SK-N-SH treated with all-trans-retinoic acid at 6 μM for 48 hours (cell line): ENCODE measurements around the gene OR11A1.

Experiments used
- ATAC-seq: fragments of 200-7000 bp; cut with Tn5 transposase; 3 replicates; pipeline ENCODE4 v1.9.1; 2020; ENCODE audit warnings: mild to moderate bottlenecking, moderate library complexity
- ARNTL ChIP-seq: fragments of 450-650 bp; formaldehyde crosslinking; IDR thresholded peaks from 2 replicates; pipeline ENCODE4 v1.5.0; 2020; ENCODE audit warnings: low read depth, mild to moderate bottlenecking, moderate library complexity, borderline replicate concordance
- BACH2 ChIP-seq: fragments of 250-450 bp; sonication (Bioruptor Pico); IDR thresholded peaks from 2 replicates; pipeline ENCODE4 v1.9.0; 2021; ENCODE audit warnings: mild to moderate bottlenecking, borderline replicate concordance
- CSDC2 ChIP-seq: fragments of 250-450 bp; sonication (Bioruptor Pico); IDR thresholded peaks from 2 replicates; pipeline ENCODE4 v1.5.0; 2020; ENCODE audit warnings: mild to moderate bottlenecking, moderate library complexity
- ESRRG ChIP-seq: fragments of 250-450 bp; sonication (Bioruptor Pico); IDR thresholded peaks from 2 replicates; pipeline ENCODE4 v1.6.1; 2021; ENCODE audit warnings: mild to moderate bottlenecking
- GLIS3 ChIP-seq: fragments of 250-450 bp; sonication (Bioruptor Pico); IDR thresholded peaks from 2 replicates; pipeline ENCODE4 v1.5.0; 2020; ENCODE audit warnings: mild to moderate bottlenecking, moderate library complexity
- ISL1 ChIP-seq: fragments of 250-450 bp; sonication (Bioruptor Pico); IDR thresholded peaks from 2 replicates; pipeline ENCODE4 v2.1.2; 2022; ENCODE audit warnings: mild to moderate bottlenecking, moderate library complexity
- OSR1 ChIP-seq: fragments of 250-450 bp; sonication (Bioruptor Pico); IDR thresholded peaks from 2 replicates; pipeline ENCODE4 v1.8.0; 2022; ENCODE audit warnings: moderate library complexity, mild to moderate bottlenecking, inconsistent platforms
- RARB ChIP-seq: fragments of 250-450 bp; sonication (Bioruptor Pico); IDR thresholded peaks from 2 replicates; pipeline ENCODE4 v1.8.0; 2021; ENCODE audit warnings: mild to moderate bottlenecking, moderate library complexity
- SNAI2 ChIP-seq: fragments of 250-450 bp; sonication (Bioruptor Pico); IDR thresholded peaks from 2 replicates; pipeline ENCODE4 v1.5.0; 2020; ENCODE audit warnings: mild to moderate bottlenecking, moderate library complexity
- TOX ChIP-seq: fragments of 250-450 bp; sonication (Bioruptor Pico); IDR thresholded peaks from 2 replicates; pipeline ENCODE4 v1.8.0; 2021; ENCODE audit warnings: mild to moderate bottlenecking, moderate library complexity, borderline replicate concordance
- ZC3H10 ChIP-seq: fragments of 250-450 bp; sonication (Bioruptor Pico); IDR thresholded peaks from 2 replicates; pipeline ENCODE4 v1.5.1; 2021; ENCODE audit warnings: mild to moderate bottlenecking, moderate library complexity
- ZFP3 ChIP-seq: fragments of 250-450 bp; sonication (Bioruptor Pico); IDR thresholded peaks from 2 replicates; pipeline ENCODE4 v1.5.0; 2020; ENCODE audit warnings: mild to moderate bottlenecking, moderate library complexity
- ZFP30 ChIP-seq: fragments of 450-650 bp; formaldehyde crosslinking; IDR thresholded peaks from 2 replicates; pipeline ENCODE4 v1.5.0; 2022; ENCODE audit warnings: mild to moderate bottlenecking, moderate library complexity
- ZNF565 ChIP-seq: fragments of 450-650 bp; formaldehyde crosslinking; conservative IDR thresholded peaks from 2 replicates; pipeline ENCODE4 v1.5.0; 2020; ENCODE audit warnings: low read depth, mild to moderate bottlenecking, moderate library complexity
- ZNF70 ChIP-seq: fragments of 450-650 bp; formaldehyde crosslinking; IDR thresholded peaks from 2 replicates; pipeline ENCODE4 v1.5.0; 2020; ENCODE audit warnings: mild to moderate bottlenecking, moderate library complexity
- ZNF8 ChIP-seq: fragments of 450-650 bp; formaldehyde crosslinking; IDR thresholded peaks from 2 replicates; pipeline ENCODE4 v1.5.0; 2020; ENCODE audit warnings: mild to moderate bottlenecking, moderate library complexity
- TF ChIP-seq, protein P1 (sequence below): fragments of 250-450 bp; sonication (Bioruptor Pico); IDR thresholded peaks from 2 replicates; pipeline ENCODE4 v1.8.0; 2020; ENCODE audit warnings: mild to moderate bottlenecking, moderate library complexity, borderline replicate concordance
- TF ChIP-seq, protein P2 (sequence below): fragments of 250-450 bp; sonication (Bioruptor Pico); IDR thresholded peaks from 2 replicates; pipeline ENCODE4 v1.5.1; 2020; ENCODE audit warnings: low read depth, mild to moderate bottlenecking, moderate library complexity
- TF ChIP-seq, protein P3 (sequence below): fragments of 250-450 bp; sonication (Bioruptor Pico); IDR thresholded peaks from 2 replicates; pipeline ENCODE4 v1.5.1; 2021; ENCODE audit warnings: mild to moderate bottlenecking, moderate library complexity
- TF ChIP-seq, protein P4 (sequence below): fragments of 250-450 bp; sonication (Bioruptor Pico); IDR thresholded peaks from 2 replicates; pipeline ENCODE4 v1.8.0; 2021; ENCODE audit warnings: low read depth, mild to moderate bottlenecking, moderate library complexity, borderline replicate concordance

The OR11A1 gene

DNA sequence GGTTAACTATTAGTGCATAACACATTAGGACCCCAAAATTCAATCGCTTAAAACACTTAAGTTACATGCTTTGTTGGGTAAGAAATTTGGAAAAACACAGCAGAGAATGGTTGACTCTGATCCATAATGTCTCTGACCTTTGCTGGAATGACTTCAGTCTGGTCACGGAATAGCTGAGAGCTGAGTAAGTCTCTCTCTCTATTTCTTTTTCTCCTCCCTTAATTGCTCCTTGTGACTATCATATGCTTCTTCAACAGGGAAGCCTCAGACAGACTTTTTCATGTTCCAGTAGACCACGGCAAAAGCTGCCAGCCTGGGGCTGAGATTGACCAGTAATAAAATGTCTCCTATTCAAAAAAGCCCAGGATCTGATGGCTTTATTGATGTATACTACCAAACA lies 37.4 kb downstream of the OR11A1 start:
- TF ChIP-seq ZNF70 (CRISPR knock-in tag) (no peak), ZNF565 (CRISPR knock-in tag) (no peak), CSDC2 (no peak), ARNTL (CRISPR knock-in tag) (no peak), GLIS3 (CRISPR knock-in tag) (no peak)
- TF ChIP-seq, protein P1, sequence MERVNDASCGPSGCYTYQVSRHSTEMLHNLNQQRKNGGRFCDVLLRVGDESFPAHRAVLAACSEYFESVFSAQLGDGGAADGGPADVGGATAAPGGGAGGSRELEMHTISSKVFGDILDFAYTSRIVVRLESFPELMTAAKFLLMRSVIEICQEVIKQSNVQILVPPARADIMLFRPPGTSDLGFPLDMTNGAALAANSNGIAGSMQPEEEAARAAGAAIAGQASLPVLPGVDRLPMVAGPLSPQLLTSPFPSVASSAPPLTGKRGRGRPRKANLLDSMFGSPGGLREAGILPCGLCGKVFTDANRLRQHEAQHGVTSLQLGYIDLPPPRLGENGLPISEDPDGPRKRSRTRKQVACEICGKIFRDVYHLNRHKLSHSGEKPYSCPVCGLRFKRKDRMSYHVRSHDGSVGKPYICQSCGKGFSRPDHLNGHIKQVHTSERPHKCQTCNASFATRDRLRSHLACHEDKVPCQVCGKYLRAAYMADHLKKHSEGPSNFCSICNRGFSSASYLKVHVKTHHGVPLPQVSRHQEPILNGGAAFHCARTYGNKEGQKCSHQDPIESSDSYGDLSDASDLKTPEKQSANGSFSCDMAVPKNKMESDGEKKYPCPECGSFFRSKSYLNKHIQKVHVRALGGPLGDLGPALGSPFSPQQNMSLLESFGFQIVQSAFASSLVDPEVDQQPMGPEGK, result no peak
- ATAC-seq, result no peak

DNA sequence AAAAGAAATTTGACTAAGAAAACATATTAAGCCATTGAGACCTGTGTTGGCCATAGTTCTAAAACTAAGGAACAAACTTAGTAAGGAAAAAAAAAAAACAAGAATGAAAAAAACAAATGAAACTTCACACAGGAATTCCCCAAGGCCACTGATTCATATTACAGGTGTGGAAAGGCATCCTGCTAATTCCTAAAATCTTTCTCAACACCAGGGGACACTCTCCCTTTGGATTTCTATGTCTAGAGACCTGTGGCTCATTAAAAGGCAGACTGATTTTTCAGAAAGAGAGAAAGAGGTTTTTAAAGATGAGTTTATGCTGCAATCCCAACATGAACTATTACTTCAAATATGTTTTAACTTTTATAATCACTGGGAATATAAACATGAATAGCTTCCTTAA lies 42.3 kb downstream of the OR11A1 start, which contains the start of gene OR12D1:
TSS of gene OR12D1 (plus strand) at position 341 of the 400 bp plus-strand sequence.
- TF ChIP-seq ZC3H10 (CRISPR knock-in tag), result no peak
- TF ChIP-seq, protein P1, result no peak
- ATAC-seq, result no peak

DNA sequence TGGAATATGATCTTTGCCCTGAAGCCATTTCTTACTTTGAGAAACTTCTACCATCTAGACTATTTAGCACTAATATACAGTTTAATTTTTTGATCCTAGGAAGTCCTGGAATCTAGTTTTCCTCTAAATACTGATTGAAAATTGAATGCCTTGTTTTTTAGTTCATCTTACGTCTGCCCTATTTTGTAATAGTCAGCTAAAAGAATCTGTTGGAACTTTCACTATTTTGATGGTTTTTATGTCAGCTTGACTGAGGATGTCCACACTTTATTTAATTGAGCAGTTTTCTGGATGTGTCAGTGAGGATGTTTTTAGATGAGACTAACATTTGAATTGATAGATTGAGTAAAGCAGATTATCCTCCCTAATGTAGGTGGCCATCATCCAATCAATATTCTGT lies 53.1 kb downstream of the OR11A1 start:
- no peak for ATAC-seq
- TF ChIP-seq, protein P2, sequence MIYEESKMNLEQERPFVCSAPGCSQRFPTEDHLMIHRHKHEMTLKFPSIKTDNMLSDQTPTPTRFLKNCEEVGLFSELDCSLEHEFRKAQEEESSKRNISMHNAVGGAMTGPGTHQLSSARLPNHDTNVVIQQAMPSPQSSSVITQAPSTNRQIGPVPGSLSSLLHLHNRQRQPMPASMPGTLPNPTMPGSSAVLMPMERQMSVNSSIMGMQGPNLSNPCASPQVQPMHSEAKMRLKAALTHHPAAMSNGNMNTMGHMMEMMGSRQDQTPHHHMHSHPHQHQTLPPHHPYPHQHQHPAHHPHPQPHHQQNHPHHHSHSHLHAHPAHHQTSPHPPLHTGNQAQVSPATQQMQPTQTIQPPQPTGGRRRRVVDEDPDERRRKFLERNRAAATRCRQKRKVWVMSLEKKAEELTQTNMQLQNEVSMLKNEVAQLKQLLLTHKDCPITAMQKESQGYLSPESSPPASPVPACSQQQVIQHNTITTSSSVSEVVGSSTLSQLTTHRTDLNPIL (CRISPR knock-in tag), result no peak
- TF ChIP-seq SNAI2 (CRISPR knock-in tag) (no peak), TOX (CRISPR knock-in tag) (no peak), ZFP3 (CRISPR knock-in tag) (no peak), ZFP30 (CRISPR knock-in tag) (no peak), ZNF8 (CRISPR knock-in tag) (no peak)

DNA sequence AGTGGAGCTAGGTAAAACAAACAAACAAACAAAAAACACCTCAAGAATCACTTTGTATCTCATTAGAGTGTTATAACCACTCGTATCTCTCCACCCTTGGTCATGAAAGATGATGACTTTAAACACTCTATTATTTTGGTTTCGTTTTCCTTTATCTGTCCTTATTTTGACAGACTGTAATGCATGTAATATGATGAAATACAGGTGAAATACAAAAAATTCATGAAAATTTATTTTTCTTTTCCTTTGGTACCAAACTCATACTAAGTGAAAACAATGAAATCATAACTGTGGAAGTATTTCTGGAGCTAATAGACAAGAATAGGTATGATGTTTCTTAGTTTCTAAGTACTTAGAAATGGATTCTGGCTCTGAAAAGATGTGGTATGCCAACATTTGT lies 57.3 kb downstream of the OR11A1 start:
- TF ChIP-seq, protein P3, sequence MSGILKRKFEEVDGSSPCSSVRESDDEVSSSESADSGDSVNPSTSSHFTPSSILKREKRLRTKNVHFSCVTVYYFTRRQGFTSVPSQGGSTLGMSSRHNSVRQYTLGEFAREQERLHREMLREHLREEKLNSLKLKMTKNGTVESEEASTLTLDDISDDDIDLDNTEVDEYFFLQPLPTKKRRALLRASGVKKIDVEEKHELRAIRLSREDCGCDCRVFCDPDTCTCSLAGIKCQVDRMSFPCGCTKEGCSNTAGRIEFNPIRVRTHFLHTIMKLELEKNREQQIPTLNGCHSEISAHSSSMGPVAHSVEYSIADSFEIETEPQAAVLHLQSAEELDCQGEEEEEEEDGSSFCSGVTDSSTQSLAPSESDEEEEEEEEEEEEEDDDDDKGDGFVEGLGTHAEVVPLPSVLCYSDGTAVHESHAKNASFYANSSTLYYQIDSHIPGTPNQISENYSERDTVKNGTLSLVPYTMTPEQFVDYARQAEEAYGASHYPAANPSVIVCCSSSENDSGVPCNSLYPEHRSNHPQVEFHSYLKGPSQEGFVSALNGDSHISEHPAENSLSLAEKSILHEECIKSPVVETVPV (CRISPR knock-in tag), result no peak
- TF ChIP-seq, protein P2 (CRISPR knock-in tag), result no peak
- TF ChIP-seq, protein P4, sequence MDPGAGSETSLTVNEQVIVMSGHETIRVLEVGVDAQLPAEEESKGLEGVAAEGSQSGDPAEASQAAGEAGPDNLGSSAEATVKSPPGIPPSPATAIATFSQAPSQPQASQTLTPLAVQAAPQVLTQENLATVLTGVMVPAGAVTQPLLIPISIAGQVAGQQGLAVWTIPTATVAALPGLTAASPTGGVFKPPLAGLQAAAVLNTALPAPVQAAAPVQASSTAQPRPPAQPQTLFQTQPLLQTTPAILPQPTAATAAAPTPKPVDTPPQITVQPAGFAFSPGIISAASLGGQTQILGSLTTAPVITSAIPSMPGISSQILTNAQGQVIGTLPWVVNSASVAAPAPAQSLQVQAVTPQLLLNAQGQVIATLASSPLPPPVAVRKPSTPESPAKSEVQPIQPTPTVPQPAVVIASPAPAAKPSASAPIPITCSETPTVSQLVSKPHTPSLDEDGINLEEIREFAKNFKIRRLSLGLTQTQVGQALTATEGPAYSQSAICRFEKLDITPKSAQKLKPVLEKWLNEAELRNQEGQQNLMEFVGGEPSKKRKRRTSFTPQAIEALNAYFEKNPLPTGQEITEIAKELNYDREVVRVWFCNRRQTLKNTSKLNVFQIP (CRISPR knock-in tag), result no peak
- TF ChIP-seq CSDC2 (no peak), GLIS3 (CRISPR knock-in tag) (no peak), ISL1 (no peak)
- no peak for ATAC-seq

DNA sequence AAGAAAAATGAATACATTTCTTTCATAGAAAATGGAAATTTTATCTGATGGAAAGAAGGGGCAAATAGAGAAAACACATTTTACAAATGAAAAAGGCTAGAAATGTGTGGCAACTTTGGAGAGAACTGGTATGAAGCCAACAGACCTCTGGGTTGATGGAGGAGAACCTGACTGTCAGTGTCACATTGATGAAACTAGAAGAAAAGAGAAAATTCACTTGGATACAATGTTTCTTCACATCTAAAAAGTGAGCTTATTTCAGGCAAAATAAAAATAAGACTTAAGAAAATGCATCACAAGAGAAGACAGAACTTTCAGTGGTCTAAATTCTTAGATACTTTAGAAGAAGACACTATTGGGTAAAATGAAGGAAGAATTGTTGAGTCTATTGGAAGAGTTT lies 61.5 kb downstream of the OR11A1 start, which contains the start of gene OR12D2:
TSS of gene OR12D2 (plus strand) at position 301 of the 400 bp plus-strand sequence. CDS start 1,069 bp downstream, outside the sequence.
- ATAC-seq, result no peak
- TF ChIP-seq BACH2 (CRISPR knock-in tag), result no peak
- TF ChIP-seq, protein P3 (CRISPR knock-in tag), result no peak
- TF ChIP-seq ESRRG (CRISPR knock-in tag), result no peak
- TF ChIP-seq OSR1 (CRISPR knock-in tag), result no peak
- TF ChIP-seq ZFP3 (CRISPR knock-in tag), result no peak
- TF ChIP-seq, protein P1, result no peak
- no peak for TF ChIP-seq RARB
- TF ChIP-seq ZNF70 (CRISPR knock-in tag), result no peak
- TF ChIP-seq, protein P2 (CRISPR knock-in tag), result no peak
- no peak for TF ChIP-seq TOX (CRISPR knock-in tag)
- no peak for TF ChIP-seq GLIS3 (CRISPR knock-in tag)
- no peak for TF ChIP-seq ZC3H10 (CRISPR knock-in tag)
